HG03439 (cell line): ENCODE data around the gene PTPN22.
"Not testable (repeated sequence)": the region's sequence is repeated elsewhere in the genome, so short reads cannot be mapped to it uniquely, and the experiment has no call there.

Experiments
- ATAC-seq: cut with Tn5 transposase; IDR thresholded peaks from one replicate; pipeline ENCODE4 v1.9.1; 2021; ENCODE audit warnings: mild to moderate bottlenecking, moderate library complexity; ENCODE audit not compliant: unreplicated experiment

The PTPN22 gene

GRCh38 chr1:113854234-113854633 lies 17.3 kb downstream of the PTPN22 start:
- ATAC-seq, result no peak

GRCh38 chr1:113852694-113853093 lies 18.8 kb downstream of the PTPN22 start:
- ATAC-seq, result not testable (repeated sequence)

GRCh38 chr1:113850127-113850796 lies 21.2 kb downstream of the PTPN22 start:
- no peak for ATAC-seq

GRCh38 chr1:113849072-113849471 lies 22.4 kb downstream of the PTPN22 start:
- ATAC-seq, result no peak

GRCh38 chr1:113846391-113847035 lies 25.0 kb downstream of the PTPN22 start:
- no peak for ATAC-seq

- ATAC-seq, result no peak
Observed at GRCh38 chr1:113836534-113836933, 35.0 kb downstream of the PTPN22 start.

GRCh38 chr1:113835686-113836290 lies 35.7 kb downstream of the PTPN22 start:
- ATAC-seq, result no peak

GRCh38 chr1:113834716-113835115 lies 36.8 kb downstream of the PTPN22 start:
- ATAC-seq, result no peak

- ATAC-seq, result no peak
Observed at GRCh38 chr1:113830039-113830438, 41.5 kb downstream of the PTPN22 start.

- no peak for ATAC-seq
Observed at GRCh38 chr1:113821916-113822315, 49.6 kb downstream of the PTPN22 start.

GRCh38 chr1:113818578-113818977 lies 52.9 kb downstream of the PTPN22 start:
- no peak for ATAC-seq

- no peak for ATAC-seq
Observed at GRCh38 chr1:113813218-113813617, 58.3 kb downstream of the PTPN22 start.

GRCh38 chr1:113812661-113813135 lies 58.8 kb downstream of the PTPN22 start:
- no peak for ATAC-seq

GRCh38 chr1:113811888-113812660 lies 59.4 kb downstream of the PTPN22 start, which contains the start of gene RSBN1:
TSS of gene RSBN1 (minus strand) at chr1:113812476. CDS start at chr1:113812412, 64 bp downstream.
- peak; percentile 96 for ATAC-seq

GRCh38 chr1:113811156-113811887 lies 60.2 kb downstream of the PTPN22 start:
- ATAC-seq, result peak; percentile 2

- no peak for ATAC-seq
Observed at GRCh38 chr1:113809670-113810602, 61.6 kb downstream of the PTPN22 start.

- ATAC-seq, result no peak
Observed at GRCh38 chr1:113808450-113809195, 62.9 kb downstream of the PTPN22 start.

GRCh38 chr1:113805639-113806038 lies 65.9 kb downstream of the PTPN22 start:
- no peak for ATAC-seq

GRCh38 chr1:113805256-113805531 lies 66.3 kb downstream of the PTPN22 start:
- no peak for ATAC-seq
